Measurements from ENCODE around the gene DYNC1H1.

Gene DYNC1H1

GRCh38 chr14:102018251-102018650 is 53.9 kb downstream of the DYNC1H1 start:
- no peak overlapping the region for H2BK12ac ChIP-seq (ENCODE audit: low read length)
- no peak overlapping the region for H3K4ac ChIP-seq (ENCODE audit: low read length)
- DNase-seq (ENCODE audit: low spot score) = no peak
- H3K4me1 ChIP-seq (ENCODE audit: control insufficient read depth in 2 of 2, insufficient read depth in 1 of 2, low read depth in 1 of 2, low read length in 2 of 2) = no peaks in the 10 kb centered on the region
- no peak overlapping the region for H3K4me2 ChIP-seq (ENCODE audit: insufficient read depth, low read length, poor library complexity, severe bottlenecking)
- no peak overlapping the region for H2BK5ac ChIP-seq (ENCODE audit: low read length)
- no peak overlapping the region for H3K27ac ChIP-seq (replicated peaks; ENCODE audit: low read length)
- no peaks in the 10 kb centered on the region for H3K79me1 ChIP-seq (ENCODE audit: low read depth, low read length)
- H3K9me3 ChIP-seq (replicated peaks in 1 of 2; ENCODE audit: control insufficient read depth in 2 of 2, insufficient read depth in 1 of 2, low read depth in 1 of 2, low read length in 2 of 2) = no peaks in the 10 kb centered on the region
- WGBS, 2 donors (ENCODE audit: extremely low coverage in 2 of 2, insufficient read length in 2 of 2, insufficient replicate concordance in 1 of 2) = no CpG with 5 or more reads among the region's 19 CpGs
- H3K9ac ChIP-seq (ENCODE audit: low read depth, low read length, poor library complexity) = no peak overlapping the region
- no peak overlapping the region for H3K18ac ChIP-seq (ENCODE audit: low read length)
- no peak overlapping the region for H2BK15ac ChIP-seq (ENCODE audit: low read length)
- H3K4me3 ChIP-seq (ENCODE audit: low read length in 2 of 2) = no peak overlapping the region
- no peak overlapping the region for H3K23ac ChIP-seq (ENCODE audit: low read depth, low read length, poor library complexity)
- no peak overlapping the region for H4K91ac ChIP-seq (ENCODE audit: low read depth, low read length, poor library complexity)
- no peak overlapping the region for H4K8ac ChIP-seq (ENCODE audit: low read depth, low read length)
- peaks cover 78 to 100% of the 10 kb centered on the region in 2 donors for H3K36me3 ChIP-seq (replicated peaks in 1 of 2; ENCODE audit: control insufficient read depth in 2 of 2, insufficient read depth in 2 of 2, low read length in 2 of 2)
- no peak overlapping the region for H3K14ac ChIP-seq (ENCODE audit: low read length)
- H2BK120ac ChIP-seq (ENCODE audit: low read depth, low read length) = no peak overlapping the region
- H3K27me3 ChIP-seq (ENCODE audit: control insufficient read depth in 3 of 3, insufficient read depth in 3 of 3, low read depth in 1 of 3, low read length in 3 of 3) = no peaks in the 10 kb centered on the region
- no peak overlapping the region for H2AFZ ChIP-seq (ENCODE audit: low read length)
- H2AK5ac ChIP-seq (ENCODE audit: low read depth, low read length) = no peak overlapping the region

GRCh38 chr14:102019006-102019540 is 54.7 kb downstream of the DYNC1H1 start:
- no peaks in the 10 kb centered on the region for H3K4me1 ChIP-seq (ENCODE audit: control insufficient read depth in 2 of 2, insufficient read depth in 1 of 2, low read depth in 1 of 2, low read length in 2 of 2)
- H3K9me3 ChIP-seq (replicated peaks in 1 of 2; ENCODE audit: control insufficient read depth in 2 of 2, insufficient read depth in 1 of 2, low read depth in 1 of 2, low read length in 2 of 2) = no peaks in the 10 kb centered on the region
- H4K91ac ChIP-seq (ENCODE audit: low read depth, low read length, poor library complexity) = no peak overlapping the region
- H2AK5ac ChIP-seq (ENCODE audit: low read depth, low read length) = no peak overlapping the region
- H3K4me3 ChIP-seq (ENCODE audit: low read length in 2 of 2) = no peak overlapping the region
- H2BK120ac ChIP-seq (ENCODE audit: low read depth, low read length) = no peak overlapping the region
- no peak for DNase-seq (ENCODE audit: low spot score)
- WGBS, 2 donors (ENCODE audit: extremely low coverage in 2 of 2, insufficient read length in 2 of 2, insufficient replicate concordance in 1 of 2) = no CpG with 5 or more reads among the region's 9 CpGs
- H3K9ac ChIP-seq (ENCODE audit: low read depth, low read length, poor library complexity) = no peak overlapping the region
- no peak overlapping the region for H3K14ac ChIP-seq (ENCODE audit: low read length)
- H3K27me3 ChIP-seq (ENCODE audit: control insufficient read depth in 3 of 3, insufficient read depth in 3 of 3, low read depth in 1 of 3, low read length in 3 of 3) = no peaks in the 10 kb centered on the region
- no peak overlapping the region for H3K27ac ChIP-seq (replicated peaks; ENCODE audit: low read length)
- no peak overlapping the region for H2AFZ ChIP-seq (ENCODE audit: low read length)
- H3K79me1 ChIP-seq (ENCODE audit: low read depth, low read length) = no peaks in the 10 kb centered on the region
- no peak overlapping the region for H2BK15ac ChIP-seq (ENCODE audit: low read length)
- no peak overlapping the region for H4K8ac ChIP-seq (ENCODE audit: low read depth, low read length)
- H3K18ac ChIP-seq (ENCODE audit: low read length) = no peak overlapping the region
- no peak overlapping the region for H3K4ac ChIP-seq (ENCODE audit: low read length)
- H3K23ac ChIP-seq (ENCODE audit: low read depth, low read length, poor library complexity) = no peak overlapping the region
- no peak overlapping the region for H3K4me2 ChIP-seq (ENCODE audit: insufficient read depth, low read length, poor library complexity, severe bottlenecking)
- peaks cover 75 to 100% of the 10 kb centered on the region in 2 donors for H3K36me3 ChIP-seq (replicated peaks in 1 of 2; ENCODE audit: control insufficient read depth in 2 of 2, insufficient read depth in 2 of 2, low read length in 2 of 2)
- no peak overlapping the region for H2BK12ac ChIP-seq (ENCODE audit: low read length)
- no peak overlapping the region for H2BK5ac ChIP-seq (ENCODE audit: low read length)

- Histone ChIP-seq H3K4me2 (ENCODE audit: insufficient read depth, low read length, poor library complexity, severe bottlenecking) (no peak overlapping the region), H4K8ac (ENCODE audit: low read depth, low read length) (no peak overlapping the region), H3K4me1 (ENCODE audit: control insufficient read depth in 2 of 2, insufficient read depth in 1 of 2, low read depth in 1 of 2, low read length in 2 of 2) (no peaks in the 10 kb centered on the region), H3K36me3 (replicated peaks in 1 of 2; ENCODE audit: control insufficient read depth in 2 of 2, insufficient read depth in 2 of 2, low read length in 2 of 2) (peaks cover 67 to 100% of the 10 kb centered on the region in 2 donors), H3K4me3 (ENCODE audit: low read length in 2 of 2) (no peak overlapping the region), H3K27me3 (ENCODE audit: control insufficient read depth in 3 of 3, insufficient read depth in 3 of 3, low read depth in 1 of 3, low read length in 3 of 3) (no peaks in the 10 kb centered on the region), H2BK120ac (ENCODE audit: low read depth, low read length) (no peak overlapping the region), H2AFZ (ENCODE audit: low read length) (no peak overlapping the region), H2AK5ac (ENCODE audit: low read depth, low read length) (no peak overlapping the region), H4K91ac (ENCODE audit: low read depth, low read length, poor library complexity) (no peak overlapping the region), H3K27ac (replicated peaks; ENCODE audit: low read length) (no peak overlapping the region), H3K18ac (ENCODE audit: low read length) (no peak overlapping the region), H3K79me1 (ENCODE audit: low read depth, low read length) (no peaks in the 10 kb centered on the region), H3K14ac (ENCODE audit: low read length) (no peak overlapping the region), H3K4ac (ENCODE audit: low read length) (no peak overlapping the region), H2BK15ac (ENCODE audit: low read length) (no peak overlapping the region), H2BK12ac (ENCODE audit: low read length) (no peak overlapping the region), H3K9ac (ENCODE audit: low read depth, low read length, poor library complexity) (no peak overlapping the region), H3K9me3 (replicated peaks in 1 of 2; ENCODE audit: control insufficient read depth in 2 of 2, insufficient read depth in 1 of 2, low read depth in 1 of 2, low read length in 2 of 2) (no peaks in the 10 kb centered on the region), H3K23ac (ENCODE audit: low read depth, low read length, poor library complexity) (no peak overlapping the region), H2BK5ac (ENCODE audit: low read length) (no peak overlapping the region)
- DNase-seq (ENCODE audit: low spot score) = no peak
- no CpG with 5 or more reads among the region's 13 CpGs for WGBS, 2 donors (ENCODE audit: extremely low coverage in 2 of 2, insufficient read length in 2 of 2, insufficient replicate concordance in 1 of 2)
Observed at GRCh38 chr14:102020058-102020971, 55.9 kb downstream of the DYNC1H1 start.

- no peaks in the 10 kb centered on the region for H3K4me1 ChIP-seq (ENCODE audit: control insufficient read depth in 2 of 2, insufficient read depth in 1 of 2, low read depth in 1 of 2, low read length in 2 of 2)
- H3K9ac ChIP-seq (ENCODE audit: low read depth, low read length, poor library complexity) = no peak overlapping the region
- H2AK5ac ChIP-seq (ENCODE audit: low read depth, low read length) = no peak overlapping the region
- H3K18ac ChIP-seq (ENCODE audit: low read length) = no peak overlapping the region
- no peaks in the 10 kb centered on the region for H3K9me3 ChIP-seq (replicated peaks in 1 of 2; ENCODE audit: control insufficient read depth in 2 of 2, insufficient read depth in 1 of 2, low read depth in 1 of 2, low read length in 2 of 2)
- H4K91ac ChIP-seq (ENCODE audit: low read depth, low read length, poor library complexity) = no peak overlapping the region
- no peaks in the 10 kb centered on the region for H3K79me1 ChIP-seq (ENCODE audit: low read depth, low read length)
- no peak overlapping the region for H3K27ac ChIP-seq (replicated peaks; ENCODE audit: low read length)
- no peak overlapping the region for H2BK5ac ChIP-seq (ENCODE audit: low read length)
- H2BK12ac ChIP-seq (ENCODE audit: low read length) = no peak overlapping the region
- no peak overlapping the region for H3K23ac ChIP-seq (ENCODE audit: low read depth, low read length, poor library complexity)
- no peak overlapping the region for H2BK120ac ChIP-seq (ENCODE audit: low read depth, low read length)
- H4K8ac ChIP-seq (ENCODE audit: low read depth, low read length) = no peak overlapping the region
- H2BK15ac ChIP-seq (ENCODE audit: low read length) = no peak overlapping the region
- no peak overlapping the region for H3K14ac ChIP-seq (ENCODE audit: low read length)
- H3K4ac ChIP-seq (ENCODE audit: low read length) = no peak overlapping the region
- no peak overlapping the region for H3K4me2 ChIP-seq (ENCODE audit: insufficient read depth, low read length, poor library complexity, severe bottlenecking)
- no peak for DNase-seq (ENCODE audit: low spot score)
- no peak overlapping the region for H3K4me3 ChIP-seq (ENCODE audit: low read length in 2 of 2)
- H3K27me3 ChIP-seq (ENCODE audit: control insufficient read depth in 3 of 3, insufficient read depth in 3 of 3, low read depth in 1 of 3, low read length in 3 of 3) = no peaks in the 10 kb centered on the region
- no peak overlapping the region for H2AFZ ChIP-seq (ENCODE audit: low read length)
- WGBS, 2 donors (ENCODE audit: extremely low coverage in 2 of 2, insufficient read length in 2 of 2, insufficient replicate concordance in 1 of 2) = no CpG with 5 or more reads among the region's 9 CpGs
- H3K36me3 ChIP-seq (replicated peaks in 1 of 2; ENCODE audit: control insufficient read depth in 2 of 2, insufficient read depth in 2 of 2, low read length in 2 of 2) = peaks cover 51 to 99% of the 10 kb centered on the region in 2 donors
Observed at GRCh38 chr14:102026934-102027333, 62.6 kb downstream of the DYNC1H1 start.
